Skin of body (tissue), 2 donors: Measurements from ENCODE around the gene EEPD1. TPM values are rescaled to one million over a fixed set of nuclear protein-coding genes. Genes with fewer than 3 reads are reported as not detected.
"Not testable (repeated sequence)": the region's sequence is repeated elsewhere in the genome, so short reads cannot be mapped to it uniquely, and the experiment has no call there.

Experiments used
- DNase-seq: peaks from one replicate; lab custom pipeline; 2025; lab: John Stamatoyannopoulos, UW
- total RNA-seq: library from RNA; depleted of rRNA; stranded (reverse); fragments of >200 nt; gene quantifications from one replicate; pipeline ENCODE4 v1.2.3, GENCODE V29; 2014

EEPD1 gene
- total RNA-seq, 1 donor from 2014 or later: 12.2 TPM

GRCh38 chr7:36214608-36215456 lies 61.8 kb downstream of the EEPD1 start:
- peak; percentile 62 for DNase-seq

GRCh38 chr7:36215457-36215765 lies 62.4 kb downstream of the EEPD1 start:
- DNase-seq: no peak

GRCh38 chr7:36216063-36216684 lies 63.1 kb downstream of the EEPD1 start:
- no peak for DNase-seq

- no peak for DNase-seq
Observed at GRCh38 chr7:36217211-36217960, 64.3 kb downstream of the EEPD1 start.

GRCh38 chr7:36217961-36218284 lies 64.9 kb downstream of the EEPD1 start:
- DNase-seq: no peak

GRCh38 chr7:36219429-36219828 lies 66.4 kb downstream of the EEPD1 start:
- no peak for DNase-seq

- no peak for DNase-seq
Observed at GRCh38 chr7:36223851-36224250, 70.8 kb downstream of the EEPD1 start.

GRCh38 chr7:36224934-36225858 lies 72.1 kb downstream of the EEPD1 start:
- DNase-seq: peak; percentile 9

- no peak for DNase-seq
Observed at GRCh38 chr7:36226151-36226550, 73.1 kb downstream of the EEPD1 start.

- DNase-seq: peak; percentile 87
Observed at GRCh38 chr7:36227223-36227622, 74.2 kb downstream of the EEPD1 start.

GRCh38 chr7:36228039-36228438 lies 75.0 kb downstream of the EEPD1 start:
- no peak for DNase-seq

GRCh38 chr7:36231406-36231805 lies 78.4 kb downstream of the EEPD1 start:
- no peak for DNase-seq

- DNase-seq: no peak
Observed at GRCh38 chr7:36232555-36232954, 79.5 kb downstream of the EEPD1 start.

GRCh38 chr7:36232971-36233550 lies 80.0 kb downstream of the EEPD1 start:
- no peak for DNase-seq

GRCh38 chr7:36236073-36236472 lies 83.0 kb downstream of the EEPD1 start:
- DNase-seq: no peak

GRCh38 chr7:36238138-36238537 lies 85.1 kb downstream of the EEPD1 start:
- DNase-seq: no peak

- DNase-seq: not testable (repeated sequence)
Observed at GRCh38 chr7:36243356-36243755, 90.3 kb downstream of the EEPD1 start.

GRCh38 chr7:36244001-36244400 lies 90.9 kb downstream of the EEPD1 start:
- DNase-seq: not testable (repeated sequence)

- no peak for DNase-seq
Observed at GRCh38 chr7:36244429-36244828, 91.4 kb downstream of the EEPD1 start.

GRCh38 chr7:36245684-36246299 lies 92.7 kb downstream of the EEPD1 start:
- DNase-seq: no peak

GRCh38 chr7:36249091-36249490 lies 96.0 kb downstream of the EEPD1 start:
- no peak for DNase-seq
